Left cardiac atrium (tissue), 4 donors: Measurements from ENCODE around the gene SKIL. TPM values are rescaled to one million over a fixed set of nuclear protein-coding genes. Genes with fewer than 3 reads are reported as not detected.

Experiments used
- ATAC-seq, 2 donors: fragments of 200-7000 bp; cut with Tn5 transposase; one replicate each; pipeline ENCODE4 v1.9.1; 2020; ENCODE audit warnings: mild to moderate bottlenecking in 2 of 2, moderate library complexity in 2 of 2
- DNase-seq: peaks from one replicate; pipeline ENCODE4 v3.0.0-alpha.2; 2020
- intact Hi-C, 2 donors: fragments of 100-400 bp; cut with DNase I; formaldehyde crosslinking; loops; one replicate each; pipeline versions ENCODE4 v1.14.1 to v1.15.1; 2022 to 2023
- total RNA-seq, 2 donors: library from RNA; stranded (reverse); fragmentation: NEBNext Ultra II Directional; extraction: Animal tissue kit (Norgen Biotek cat#: 25700); gene quantifications; one replicate each; pipeline ENCODE4 v1.2.1, GENCODE V29; 2021
- donor health status: DM: no; HTN: yes; CAD: no.
- donor health status: DM: no; HTN: yes; CAD: no; lungs with severe emphysema.
- donor health status: DM: yes; HTN: yes; CAD: no.
- donor health status: Dilated cardiomyopathy.

The SKIL gene
- total RNA-seq, 2 donors from 2014 or later = 19.8 to 46.5 TPM

DNA sequence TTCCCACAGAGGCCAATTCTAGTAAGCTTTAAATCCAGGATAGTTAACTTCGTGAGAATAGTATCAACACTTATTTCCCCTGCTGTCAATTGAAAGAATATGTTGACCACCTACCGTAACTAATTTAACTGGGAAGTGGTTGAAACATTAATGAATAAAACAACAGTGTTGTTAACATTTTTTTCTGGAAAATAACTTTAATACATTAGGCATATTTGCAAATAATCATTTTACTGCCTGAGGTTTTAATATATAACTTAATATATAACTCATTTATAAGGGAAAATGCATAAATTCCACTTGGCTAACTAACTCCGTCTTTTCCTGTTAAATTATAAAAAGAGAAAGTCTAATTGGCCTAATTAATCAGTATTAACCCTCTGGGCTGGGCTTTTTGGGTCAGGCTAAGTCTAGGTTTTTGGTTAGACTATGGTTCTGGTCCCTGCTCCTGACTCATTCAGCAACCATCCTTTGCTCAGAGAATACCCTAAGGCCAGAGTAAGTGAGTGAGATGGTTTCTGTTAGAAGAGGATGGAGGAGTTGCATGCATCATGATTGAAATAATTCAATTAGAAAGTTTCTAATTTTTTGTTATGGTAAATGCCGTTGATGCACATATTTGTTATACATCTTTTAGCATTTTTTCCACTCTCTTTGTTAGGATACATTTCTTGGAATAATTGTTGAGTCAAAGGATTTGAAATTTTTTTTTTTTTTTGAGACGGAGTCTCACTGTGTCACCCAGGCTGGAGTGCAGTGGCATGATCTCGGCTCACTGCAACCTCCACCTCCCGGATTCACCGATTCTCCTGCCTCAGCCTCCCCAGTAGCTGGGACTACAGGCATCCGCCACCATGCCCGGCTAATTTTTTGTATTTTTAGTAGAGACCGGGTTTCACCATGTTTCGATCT, 10.8 kb upstream of the SKIL start:
- intact Hi-C loops = no loop called here
- DNase-seq (no peak), ATAC-seq (no peak)

DNA sequence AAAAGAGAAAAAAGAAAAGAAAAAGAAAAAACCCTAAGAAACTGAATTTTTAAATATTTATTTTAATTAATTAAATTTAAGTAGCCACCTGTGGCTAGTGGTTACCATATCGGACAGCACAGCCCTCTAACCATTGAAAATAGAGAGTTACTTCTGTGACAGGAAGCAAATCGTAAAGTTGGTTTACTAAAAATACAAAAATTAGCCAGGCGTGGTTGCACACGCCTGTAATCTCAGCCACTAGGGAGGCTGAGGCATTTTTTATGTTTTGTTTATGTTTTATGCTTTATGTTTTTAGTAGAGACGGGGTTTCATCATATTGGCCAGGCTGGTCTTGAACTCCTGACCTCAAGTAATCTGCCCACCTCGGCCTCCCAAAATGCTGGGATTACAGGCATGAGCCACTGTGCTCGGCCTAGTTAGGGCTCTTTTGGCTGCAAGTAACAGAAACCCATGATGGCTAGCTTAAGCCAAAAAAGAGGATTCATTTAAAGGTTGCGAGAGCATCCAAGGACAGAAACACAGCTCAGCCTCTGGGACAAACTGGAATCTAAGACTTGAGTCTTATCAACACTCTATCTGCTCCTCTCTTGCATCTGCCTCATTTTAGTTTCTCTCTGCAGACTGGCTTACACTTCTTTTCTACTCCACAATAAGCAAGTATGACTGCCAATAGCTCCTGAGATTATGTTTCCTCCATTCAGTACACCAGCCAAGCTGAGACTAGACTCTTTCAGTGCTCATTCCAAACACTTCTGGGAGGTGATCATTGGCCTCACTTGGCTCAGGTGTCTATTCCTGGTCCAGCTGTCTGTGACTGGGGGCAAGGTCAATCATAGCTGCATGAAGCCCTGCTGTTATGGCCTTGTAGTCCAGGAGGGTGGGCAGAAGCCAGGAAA, 6.8 kb upstream of the SKIL start:
- ATAC-seq = no peak
- intact Hi-C loops = loop anchor here in 1 of 2 donors (10.0 kb wide), 1 partner anchor 166 kb away; the partner anchor contains the start of gene PHC3
- DNase-seq = no peak

DNA sequence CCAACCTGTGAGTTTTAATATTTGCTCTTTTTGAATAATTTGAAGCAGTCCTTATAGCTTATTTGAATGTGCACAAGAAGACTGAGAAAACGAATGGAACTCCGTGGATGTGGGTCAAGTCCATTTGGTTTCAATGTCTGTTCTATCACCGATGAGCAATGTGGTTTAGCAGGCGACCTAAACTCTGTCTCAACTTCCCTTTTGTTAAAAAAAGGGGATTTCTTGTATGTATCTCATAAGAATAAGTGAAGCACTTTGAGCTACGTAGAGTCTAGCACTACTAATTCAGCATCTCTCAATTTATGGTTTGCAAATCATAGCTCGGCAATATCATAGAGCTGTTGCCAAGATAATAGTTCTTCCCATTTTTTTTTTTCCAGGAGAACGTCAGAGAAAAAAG, 4.6 kb upstream of the SKIL start:
- intact Hi-C loops = loop anchor here in 1 of 2 donors (10.0 kb wide), 1 partner anchor 168 kb away; the partner anchor contains the start of gene PHC3
- no peak for DNase-seq
- no peak for ATAC-seq

DNA sequence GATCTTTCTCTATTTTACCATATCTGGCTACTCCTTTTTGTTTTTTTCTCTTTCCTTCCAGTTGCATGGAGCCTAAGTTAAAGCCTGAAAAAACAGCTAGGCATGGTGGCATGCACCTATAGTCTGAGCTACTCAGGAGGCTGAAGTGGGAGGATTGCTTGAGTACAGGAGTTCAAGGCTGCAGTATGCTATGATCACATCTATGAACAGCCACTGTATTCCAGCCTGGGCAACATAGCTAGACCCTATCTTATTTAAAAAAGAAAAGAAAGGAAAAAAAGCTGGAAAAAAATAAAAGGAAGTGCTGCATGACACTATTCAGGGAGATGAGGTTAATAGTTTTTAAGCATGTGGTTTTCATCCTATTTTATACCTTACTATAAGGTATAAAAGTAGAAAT, 4.0 kb upstream of the SKIL start:
- intact Hi-C loops = loop anchor here in 1 of 2 donors (10.0 kb wide), 1 partner anchor 169 kb away; the partner anchor contains the start of gene PHC3
- ATAC-seq = no peak
- no peak for DNase-seq

DNA sequence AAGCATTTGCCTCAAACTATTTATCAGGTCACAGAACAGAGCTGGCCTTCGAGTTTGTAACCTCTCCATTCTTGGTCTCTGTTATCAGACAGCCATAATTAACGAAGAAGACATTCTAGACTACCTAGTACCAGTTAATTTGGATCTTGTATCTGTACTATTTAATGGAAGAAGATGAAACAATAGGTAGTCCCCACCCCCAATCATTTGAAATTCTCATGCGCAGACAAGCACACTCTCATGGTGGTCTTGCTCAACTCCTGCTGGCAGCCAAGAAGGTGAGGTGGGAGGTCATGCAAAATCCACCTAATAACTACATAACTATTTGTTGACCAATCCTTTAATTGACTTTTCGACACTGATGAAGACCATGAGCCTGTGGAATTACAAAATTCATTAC, 2.8 kb upstream of the SKIL start:
- ATAC-seq (no peak), DNase-seq (no peak)
- intact Hi-C loops = loop anchor here (5.0 to 10.0 kb wide), 2 partner anchors 42 to 170 kb away; partner anchors contain the start of gene PHC3 (in 1 of the 2)

DNA sequence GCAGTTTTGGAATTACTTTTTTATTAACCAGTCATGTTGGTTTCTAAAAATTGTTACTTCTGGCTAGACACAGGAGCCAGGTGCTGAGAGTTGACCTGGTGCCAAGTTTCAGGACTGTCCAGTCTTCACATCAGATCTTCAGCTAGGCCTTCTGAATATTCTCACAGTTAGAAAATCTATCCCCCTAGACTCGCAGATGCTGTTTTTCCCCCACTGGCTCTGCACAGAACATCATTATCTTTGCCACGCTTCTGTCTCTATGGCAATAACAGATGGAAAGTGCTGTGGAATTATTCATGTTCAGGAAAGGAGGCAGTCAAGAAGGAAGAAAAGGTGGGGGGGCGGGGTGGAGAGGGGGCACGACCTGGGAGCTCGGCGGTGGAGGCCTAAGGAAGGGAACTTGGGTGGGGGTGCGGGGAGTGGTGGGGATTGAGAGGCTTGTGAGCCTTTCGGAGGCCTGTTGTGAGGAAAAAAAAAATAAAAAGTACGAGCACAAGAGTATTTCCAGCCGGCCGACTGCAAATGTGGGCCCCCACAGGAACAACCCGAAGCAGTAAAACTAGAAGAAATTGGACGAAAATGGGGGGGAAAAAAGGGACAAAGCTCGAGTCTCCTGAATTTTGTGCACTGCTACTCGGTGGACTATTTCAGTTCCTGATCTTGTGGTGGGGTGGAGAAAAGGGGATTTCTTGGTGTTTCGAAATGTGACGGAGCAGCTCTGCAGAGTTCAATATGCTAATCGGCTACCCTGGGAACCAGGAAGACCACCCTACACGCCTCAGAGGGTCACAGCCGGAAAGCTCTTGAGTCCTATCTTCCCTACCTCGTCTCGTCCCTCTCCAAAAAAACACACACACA, 1.5 kb upstream of the SKIL start:
- ATAC-seq (peak in 1 of 2 donors; percentile 2), DNase-seq (peak; percentile 69)
- intact Hi-C loops = loop anchor here (5.0 to 10.0 kb wide), 2 partner anchors 44 to 171 kb away; partner anchors contain the start of gene PHC3 (in 1 of the 2)

DNA sequence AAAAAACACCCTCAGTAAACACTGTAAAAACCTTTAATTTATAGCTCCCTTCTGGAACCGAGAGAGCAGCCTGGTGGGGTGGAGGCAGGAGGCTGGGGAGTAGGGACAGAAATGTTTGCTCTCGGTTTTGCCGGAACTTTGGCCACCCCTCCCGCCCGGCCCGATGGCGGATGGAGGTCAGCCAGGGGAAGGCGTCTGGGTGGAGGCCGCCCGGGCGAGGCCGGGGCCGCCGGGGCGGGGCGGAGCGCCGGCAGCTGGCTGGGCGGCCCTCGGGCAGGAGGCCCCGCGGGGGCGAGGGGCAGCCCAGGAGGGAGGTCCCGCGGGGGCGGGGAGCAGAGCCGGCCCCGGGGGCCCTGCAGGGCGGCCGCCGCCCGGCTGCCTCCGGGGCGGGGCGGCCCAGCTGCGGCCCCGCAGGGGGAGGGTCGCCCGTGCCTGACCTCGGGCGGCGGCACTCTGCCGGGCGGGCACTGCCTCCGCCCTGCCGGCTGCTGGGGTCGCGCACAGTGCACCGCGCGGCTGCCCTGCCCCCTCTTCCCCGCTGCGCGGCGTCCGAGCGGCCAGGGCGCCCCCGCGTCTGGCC, 829 bp upstream of the SKIL start:
- peak; percentile 66 to 77 for ATAC-seq
- intact Hi-C loops = loop anchor here (5.0 to 10.0 kb wide), 2 partner anchors 44 to 172 kb away; partner anchors contain the start of gene PHC3 (in 1 of the 2)
- DNase-seq = peak; percentile 90

DNA sequence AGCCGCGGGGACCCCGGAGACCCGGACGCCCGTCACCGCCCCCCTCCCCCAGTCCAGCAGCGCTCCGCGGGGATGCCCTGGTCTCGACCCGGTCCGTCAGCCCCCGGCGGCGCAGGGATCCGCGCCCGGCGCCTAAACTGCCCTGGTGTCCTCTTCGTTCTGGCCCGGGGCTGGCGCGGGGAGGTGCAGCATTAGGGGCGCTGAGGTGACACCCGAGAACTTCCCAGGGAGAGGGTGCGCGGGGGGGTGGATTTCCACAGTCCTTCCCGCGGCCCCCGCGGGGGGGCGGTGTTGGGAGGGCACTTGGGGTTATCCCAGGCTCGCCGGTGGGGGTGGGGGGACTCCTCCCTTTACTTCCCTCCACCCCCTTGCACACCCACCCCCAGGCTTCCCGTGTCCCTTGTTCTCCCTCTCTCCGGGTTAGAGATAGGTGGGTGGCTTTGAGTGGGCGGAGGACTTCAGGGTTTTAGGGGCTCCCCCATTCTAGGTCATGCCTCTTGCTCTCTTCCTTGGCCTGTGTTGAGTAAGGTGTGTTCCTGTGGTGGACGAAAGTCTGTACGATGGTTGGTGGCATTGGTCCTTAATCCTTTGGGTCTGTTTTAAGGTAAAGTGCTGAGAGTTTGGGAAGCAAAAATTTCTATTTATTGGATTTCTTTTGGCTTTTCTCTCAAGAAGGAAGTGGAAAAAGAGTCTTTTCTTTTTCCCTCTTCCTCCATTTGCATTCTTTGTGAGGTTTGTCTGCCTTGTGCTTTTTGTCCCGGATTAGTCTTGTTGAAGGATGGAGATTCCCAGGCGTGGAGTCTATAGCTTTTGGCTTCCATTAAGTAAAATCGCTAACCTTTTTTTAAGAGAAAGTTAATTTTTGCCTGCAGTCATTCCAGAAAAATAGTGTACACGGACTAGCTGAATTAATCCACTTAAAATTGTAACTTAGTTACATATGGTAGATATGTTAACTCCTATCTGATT, 811 bp downstream of the SKIL start:
- DNase-seq = peak; percentile 92
- intact Hi-C loops = loop anchor here (5.0 to 10.0 kb wide), 2 partner anchors 46 to 174 kb away; partner anchors contain the start of gene PHC3 (in 1 of the 2)
- ATAC-seq = peak; percentile 34 to 53

DNA sequence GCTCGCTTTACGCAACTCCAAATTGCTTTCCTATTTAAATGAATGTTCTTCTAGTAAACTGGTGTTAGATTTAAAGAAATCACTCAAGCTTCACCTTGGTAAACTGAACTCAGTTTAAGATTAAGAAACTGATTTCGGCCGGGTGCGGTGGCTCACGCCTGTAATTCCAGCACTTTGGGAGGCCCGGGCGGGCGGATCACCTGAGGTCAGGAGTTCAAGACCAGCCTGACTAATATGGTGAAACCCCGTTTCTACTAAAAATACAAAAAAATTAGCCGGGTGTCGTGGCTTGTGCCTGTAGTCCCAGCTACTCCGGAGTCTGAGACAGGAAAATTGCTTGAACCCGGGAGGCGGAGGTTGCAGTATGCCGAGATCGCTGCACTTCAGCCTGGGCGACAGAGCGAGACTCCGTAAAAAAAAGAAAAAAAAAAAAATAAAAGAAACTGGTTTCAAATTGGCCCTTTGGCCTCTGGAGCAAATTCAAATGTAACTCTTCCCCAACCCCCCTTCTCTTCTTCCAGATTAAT, 1.7 kb downstream of the SKIL start:
- intact Hi-C loops = loop anchor here (5.0 to 10.0 kb wide), 2 partner anchors 47 to 174 kb away; partner anchors contain the start of gene PHC3 (in 1 of the 2)
- no peak for ATAC-seq
- no peak for DNase-seq

DNA sequence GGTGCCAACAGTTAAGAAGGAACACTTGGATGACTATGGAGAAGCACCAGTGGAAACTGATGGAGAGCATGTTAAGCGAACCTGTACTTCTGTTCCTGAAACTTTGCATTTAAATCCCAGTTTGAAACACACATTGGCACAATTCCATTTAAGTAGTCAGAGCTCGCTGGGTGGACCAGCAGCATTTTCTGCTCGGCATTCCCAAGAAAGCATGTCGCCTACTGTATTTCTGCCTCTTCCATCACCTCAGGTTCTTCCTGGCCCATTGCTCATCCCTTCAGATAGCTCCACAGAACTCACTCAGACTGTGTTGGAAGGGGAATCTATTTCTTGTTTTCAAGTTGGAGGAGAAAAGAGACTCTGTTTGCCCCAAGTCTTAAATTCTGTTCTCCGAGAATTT, 3.0 kb downstream of the SKIL start:
- DNase-seq = no peak
- intact Hi-C loops = no loop called here
- no peak for ATAC-seq

DNA sequence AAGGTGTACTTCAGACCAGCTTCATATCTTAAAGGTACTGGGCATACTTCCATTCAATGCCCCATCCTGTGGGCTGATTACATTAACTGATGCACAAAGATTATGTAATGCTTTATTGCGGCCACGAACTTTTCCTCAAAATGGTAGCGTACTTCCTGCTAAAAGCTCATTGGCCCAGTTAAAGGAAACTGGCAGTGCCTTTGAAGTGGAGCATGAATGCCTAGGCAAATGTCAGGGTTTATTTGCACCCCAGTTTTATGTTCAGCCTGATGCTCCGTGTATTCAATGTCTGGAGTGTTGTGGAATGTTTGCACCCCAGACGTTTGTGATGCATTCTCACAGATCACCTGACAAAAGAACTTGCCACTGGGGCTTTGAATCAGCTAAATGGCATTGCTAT, 3.4 kb downstream of the SKIL start:
- ATAC-seq (no peak), DNase-seq (no peak)
- intact Hi-C loops = no loop called here

DNA sequence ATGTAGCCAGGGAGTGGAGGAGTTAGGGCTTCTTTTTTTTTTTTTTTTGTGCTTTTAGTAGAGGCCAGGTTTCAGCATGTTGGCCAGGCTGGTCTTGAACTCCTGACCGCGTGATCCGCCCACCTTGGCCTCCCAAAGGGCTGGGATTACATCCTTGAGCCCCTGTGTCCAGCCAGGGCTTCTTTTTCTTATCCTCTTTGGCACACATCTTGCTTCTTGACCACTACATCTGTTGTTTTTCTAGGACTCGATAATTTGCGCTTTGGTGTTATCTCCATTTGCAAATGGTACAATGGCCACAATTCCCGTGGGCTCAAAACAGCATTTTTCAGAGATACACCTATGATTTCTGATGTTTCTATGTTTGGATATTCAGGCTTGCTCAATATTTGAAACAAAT, 4.2 kb downstream of the SKIL start:
- ATAC-seq (no peak), DNase-seq (no peak)
- intact Hi-C loops = no loop called here

DNA sequence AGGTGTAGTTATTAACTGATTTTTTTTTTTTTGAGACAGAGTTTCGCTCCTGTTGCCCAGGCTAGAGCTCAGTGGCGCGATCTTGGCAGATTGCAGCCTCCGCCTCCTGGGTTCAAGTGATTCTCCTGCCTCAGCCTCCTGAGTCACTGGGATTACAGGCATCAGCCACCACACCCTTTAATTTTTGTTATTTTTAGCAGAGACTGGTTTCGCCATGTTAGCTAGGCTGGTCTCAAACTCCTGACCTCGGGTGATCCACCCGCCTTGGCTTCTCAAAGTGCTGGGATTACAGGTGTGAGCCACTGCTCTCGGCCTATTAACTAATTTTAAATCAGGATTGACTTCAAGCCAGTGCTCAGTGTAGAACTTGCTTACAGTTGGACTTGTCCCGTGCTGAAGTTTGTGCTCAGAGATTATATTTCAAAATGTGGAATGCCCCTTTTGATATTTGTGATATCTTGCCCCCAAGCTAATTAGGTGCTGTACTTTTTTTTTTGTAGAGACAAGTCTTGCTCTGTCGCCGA, 6.0 kb downstream of the SKIL start:
- ATAC-seq (no peak), DNase-seq (no peak)
- intact Hi-C loops = no loop called here

DNA sequence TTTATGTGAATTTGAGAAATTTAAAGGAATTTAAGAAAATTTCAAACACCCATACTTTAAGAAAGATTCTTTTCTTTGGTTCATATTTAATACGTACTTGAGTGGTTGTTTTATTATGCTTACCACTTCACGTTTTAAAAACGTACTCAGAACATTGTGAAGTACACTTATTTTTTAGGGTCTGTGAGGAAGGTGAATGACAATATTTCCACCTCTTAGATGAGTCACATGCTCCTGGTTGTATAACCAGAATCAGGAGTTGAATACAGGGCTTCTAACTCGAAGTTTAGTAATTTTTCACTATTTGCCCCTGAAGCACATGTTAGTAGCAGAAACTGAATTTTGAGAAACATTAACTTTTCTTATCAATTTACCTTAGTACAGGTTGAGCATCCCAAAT, 7.5 kb downstream of the SKIL start:
- intact Hi-C loops = no loop called here
- no peak for ATAC-seq
- DNase-seq = no peak

DNA sequence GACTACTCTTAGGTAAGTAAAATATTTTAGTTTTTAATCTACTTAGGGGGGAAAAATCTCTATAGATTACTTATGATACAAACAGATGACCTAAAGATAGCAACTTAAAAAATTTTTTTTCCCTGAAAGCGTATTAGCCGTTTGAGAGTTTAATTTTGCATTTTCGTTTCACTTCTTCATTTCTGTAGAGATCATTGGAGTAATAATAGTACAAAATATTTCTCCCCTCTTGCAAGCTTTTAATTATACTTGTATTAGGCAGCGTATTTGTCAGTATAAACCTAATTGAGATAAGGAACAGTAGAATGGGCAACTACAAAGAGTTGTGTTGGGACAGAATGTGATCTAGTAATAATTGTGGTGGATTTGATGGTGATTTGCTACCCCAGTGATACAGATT, 10.3 kb downstream of the SKIL start:
- ATAC-seq (no peak), DNase-seq (no peak)
- intact Hi-C loops = no loop called here

DNA sequence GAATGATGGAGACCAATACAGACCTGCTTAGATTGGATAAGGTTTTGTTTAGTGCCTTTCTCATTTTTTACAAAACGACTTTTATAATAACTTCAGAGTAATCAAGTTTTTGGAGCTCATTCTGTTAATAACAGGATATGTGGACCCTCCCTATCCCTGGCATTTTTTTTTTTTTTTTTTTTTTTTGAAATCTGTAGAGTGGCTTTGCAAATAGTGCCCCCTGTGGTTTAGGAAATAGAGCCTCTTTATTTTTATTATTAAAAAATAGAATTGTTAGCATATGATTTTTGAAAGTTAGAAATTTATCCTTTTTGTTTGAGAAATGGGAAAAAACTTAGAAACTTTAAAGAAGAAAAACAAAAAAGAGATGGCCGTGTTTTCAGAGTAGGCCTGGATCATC, 11.4 kb downstream of the SKIL start:
- DNase-seq (no peak), ATAC-seq (no peak)
- intact Hi-C loops = no loop called here
